ENCODE measurements around the gene ZNF43.

ZNF43 gene

DNA sequence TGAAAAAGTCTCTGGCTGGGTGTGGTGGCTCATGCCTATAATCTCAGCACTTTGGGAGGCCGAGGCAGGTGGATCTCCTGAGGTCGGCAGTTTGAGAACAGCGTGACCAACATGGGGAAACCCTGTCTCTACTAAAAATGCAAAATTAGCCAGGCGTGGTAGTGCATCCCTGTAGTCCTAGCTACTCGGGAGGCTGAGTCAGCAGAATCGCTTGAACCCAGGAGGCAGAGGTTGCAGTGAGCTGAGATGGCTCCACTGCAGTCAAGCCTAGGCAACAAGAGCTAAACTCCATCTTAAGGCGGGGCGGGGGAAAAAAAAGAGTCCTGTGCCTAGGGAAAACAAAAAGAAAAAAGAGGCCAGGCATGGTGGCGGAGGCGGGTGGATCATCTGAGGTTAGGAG lies 2.2 kb downstream of the ZNF43 start:
- TF ChIP-seq GATA3 (IDR thresholded peaks at IDR 0.05; ENCODE audit: low read depth, low read length) (no peak), GATA2 (IDR thresholded peaks at IDR 0.05; ENCODE audit: low read depth, low read length) (no peak)

DNA sequence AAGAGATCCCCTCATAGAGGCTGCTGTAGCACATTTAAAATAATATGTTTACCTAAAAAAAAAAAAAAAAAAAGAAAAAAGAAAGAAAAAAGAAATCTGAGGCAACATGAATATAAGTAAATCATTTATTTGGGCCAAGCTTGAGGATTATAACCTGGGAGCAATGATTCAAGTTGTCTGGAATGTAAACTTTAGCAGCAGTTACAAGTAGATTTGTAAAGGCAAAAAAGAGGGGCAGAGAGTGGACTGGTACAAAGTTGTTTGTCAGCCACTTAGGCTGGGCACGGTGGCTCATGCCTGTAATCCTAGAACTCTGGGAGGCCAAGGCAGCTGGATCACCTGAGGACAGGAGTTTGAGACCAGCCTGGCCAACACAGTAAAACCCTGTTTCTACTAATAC lies 11.3 kb downstream of the ZNF43 start:
- TF ChIP-seq GATA2 (IDR thresholded peaks at IDR 0.05; ENCODE audit: low read depth, low read length): no peak
- no peak for TF ChIP-seq GATA3 (IDR thresholded peaks at IDR 0.05; ENCODE audit: low read depth, low read length)

DNA sequence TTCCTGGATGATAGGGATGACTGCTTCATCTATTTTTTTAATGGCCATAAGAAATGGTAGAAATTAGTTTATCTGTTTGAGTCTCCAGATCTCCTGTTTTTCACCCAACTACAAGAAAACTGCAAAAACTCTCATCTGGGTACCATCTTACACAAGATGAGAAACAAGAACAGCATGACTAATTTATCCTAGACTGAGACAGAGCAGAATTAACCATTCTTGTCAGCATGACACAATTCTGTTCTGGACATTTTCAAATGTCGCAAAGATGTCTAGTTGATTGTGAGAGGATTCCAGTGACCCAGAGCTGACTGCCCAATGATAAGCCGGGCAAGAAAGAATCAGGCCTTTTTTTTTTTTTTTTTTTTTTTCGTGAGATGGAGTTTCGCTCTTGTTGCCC lies 12.8 kb downstream of the ZNF43 start:
- no peak for TF ChIP-seq GATA2 (IDR thresholded peaks at IDR 0.05; ENCODE audit: low read depth, low read length)
- TF ChIP-seq GATA3 (IDR thresholded peaks at IDR 0.05; ENCODE audit: low read depth, low read length): no peak

DNA sequence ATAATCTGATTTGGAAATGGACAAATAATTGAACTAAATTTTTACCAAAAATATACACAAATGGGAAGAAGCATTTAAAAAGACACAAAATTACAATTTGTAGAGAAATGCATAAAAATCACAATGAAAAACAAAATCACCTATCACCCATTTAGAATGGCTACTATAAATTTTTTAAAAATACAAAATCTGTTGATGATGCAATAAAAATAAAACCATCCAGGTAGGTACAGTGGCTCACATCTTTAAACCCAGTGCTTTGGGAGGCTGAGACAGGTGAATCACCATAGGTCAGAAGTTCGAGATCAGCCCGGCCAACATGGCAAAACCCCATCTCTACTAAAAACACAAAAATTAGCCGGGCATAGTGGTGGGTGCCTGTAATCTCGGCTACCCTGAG lies 23.5 kb downstream of the ZNF43 start:
- TF ChIP-seq GATA3 (IDR thresholded peaks at IDR 0.05; ENCODE audit: low read depth, low read length): no peak
- no peak for TF ChIP-seq GATA2 (IDR thresholded peaks at IDR 0.05; ENCODE audit: low read depth, low read length)

DNA sequence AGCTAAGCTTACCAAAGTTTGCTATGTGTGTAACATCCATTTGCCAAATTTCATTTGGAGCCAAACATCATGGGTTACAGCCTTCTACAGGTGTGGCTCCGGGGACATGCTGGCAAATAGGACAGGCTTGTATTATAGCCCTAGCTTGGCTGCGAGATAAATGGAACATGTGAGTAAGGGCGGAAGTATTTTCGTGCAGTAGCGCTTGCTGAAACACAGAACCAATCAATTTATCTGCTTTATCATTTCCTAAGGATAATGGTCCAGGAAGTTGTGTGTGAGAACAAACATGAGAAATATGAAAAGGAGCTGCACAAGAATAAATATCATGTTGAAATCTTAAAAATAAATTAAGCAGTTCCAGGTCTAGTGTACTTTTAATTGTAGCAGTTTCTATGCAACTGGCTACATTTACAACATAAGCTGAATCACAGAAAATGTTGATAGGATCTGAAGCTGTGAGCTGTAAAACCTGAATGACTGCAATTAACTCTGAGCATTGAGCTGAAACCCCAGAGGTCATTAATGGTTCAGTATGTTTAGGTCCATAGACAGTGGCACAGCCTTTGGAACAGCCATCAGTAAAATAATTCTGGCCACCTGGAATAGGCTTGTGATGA lies 46.4 kb downstream of the ZNF43 start:
- TF ChIP-seq GATA2 (IDR thresholded peaks at IDR 0.05; ENCODE audit: low read depth, low read length) (no peak), GATA3 (IDR thresholded peaks at IDR 0.05; ENCODE audit: low read depth, low read length) (no peak)

DNA sequence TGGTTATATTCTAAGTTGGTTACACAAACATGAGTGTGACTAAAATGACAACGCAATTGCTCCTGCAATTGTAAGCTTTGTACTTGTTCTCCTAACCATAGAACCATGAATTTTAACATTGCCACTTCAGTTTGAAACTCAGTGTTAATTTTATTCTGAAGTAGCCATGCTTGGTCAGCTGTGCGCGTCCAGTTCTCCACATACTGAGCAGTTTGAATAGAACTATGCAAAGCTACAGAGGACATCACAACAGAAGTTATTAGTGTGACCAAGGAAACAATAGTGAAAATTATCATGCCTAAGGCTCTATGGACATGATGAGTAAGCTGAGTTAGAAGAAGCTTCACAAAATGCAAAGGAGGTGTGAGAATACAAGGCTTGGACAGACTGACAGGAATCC lies 49.0 kb downstream of the ZNF43 start:
- no peak for TF ChIP-seq GATA2 (IDR thresholded peaks at IDR 0.05; ENCODE audit: low read depth, low read length)
- TF ChIP-seq GATA3 (IDR thresholded peaks at IDR 0.05; ENCODE audit: low read depth, low read length): no peak

DNA sequence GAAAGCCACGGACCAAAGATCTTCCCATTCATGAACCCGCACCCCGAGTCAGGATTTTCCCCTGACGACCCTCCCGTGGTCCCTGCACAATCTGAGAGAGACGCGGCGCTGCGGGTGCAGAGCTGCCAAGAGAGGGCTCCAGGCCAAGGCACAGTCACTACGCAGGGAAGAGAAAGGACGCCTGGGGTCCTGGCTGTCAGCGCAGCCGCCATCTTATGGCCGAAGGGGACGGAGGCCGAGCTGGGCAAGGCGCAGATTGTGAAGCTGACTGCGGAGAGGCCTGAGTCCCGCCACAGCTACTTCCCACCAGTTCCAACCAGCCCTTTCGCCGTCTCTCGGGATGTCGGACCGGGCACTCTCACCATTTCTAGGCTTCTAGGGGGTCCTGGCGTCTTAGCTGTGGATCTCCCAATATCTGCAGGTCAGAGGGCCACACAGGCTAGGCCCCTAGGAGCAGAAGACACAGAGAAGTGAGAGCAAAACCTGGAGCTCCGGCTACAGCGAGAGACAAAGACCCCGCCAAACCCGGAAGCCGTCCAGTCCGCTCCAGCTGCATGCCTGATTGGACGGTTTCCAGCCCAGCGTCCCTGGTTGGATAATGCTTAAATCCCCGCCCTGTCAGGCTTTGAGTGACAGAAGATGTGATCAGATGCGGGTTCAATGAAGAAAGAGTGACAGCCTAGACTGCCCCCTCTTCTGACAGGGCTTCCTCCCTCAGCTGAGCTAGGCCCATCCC lies 68.7 kb downstream of the ZNF43 start, which contains the start of gene ZNF100:
ZNF100 (minus strand) TSS at position 515 of the 736 bp plus-strand sequence; CDS start at position 365, 150 bp downstream.
- TF ChIP-seq GATA2 (IDR thresholded peaks at IDR 0.05; ENCODE audit: low read depth, low read length): peak; percentile 50
- no peak for TF ChIP-seq GATA3 (IDR thresholded peaks at IDR 0.05; ENCODE audit: low read depth, low read length)

DNA sequence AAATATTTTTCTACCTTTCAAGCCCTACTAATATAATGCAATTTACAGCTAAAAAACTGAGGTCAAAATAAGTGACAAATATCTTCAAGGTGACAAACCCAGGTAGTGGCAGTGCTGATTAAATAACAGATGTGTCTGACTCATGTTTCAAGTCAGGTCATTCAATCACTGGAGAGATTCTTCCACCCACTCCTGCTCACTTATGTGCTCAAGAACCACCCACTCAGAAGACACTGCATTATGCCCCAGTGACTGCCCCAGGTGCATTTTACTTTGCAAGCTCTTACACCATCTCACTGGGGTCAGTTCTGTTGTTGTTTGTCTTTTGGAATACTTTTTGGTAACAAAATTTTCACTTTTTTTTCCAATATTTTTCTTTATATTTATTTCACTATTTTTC lies 70.8 kb downstream of the ZNF43 start:
- TF ChIP-seq GATA2 (IDR thresholded peaks at IDR 0.05; ENCODE audit: low read depth, low read length): no peak
- TF ChIP-seq GATA3 (IDR thresholded peaks at IDR 0.05; ENCODE audit: low read depth, low read length): no peak

DNA sequence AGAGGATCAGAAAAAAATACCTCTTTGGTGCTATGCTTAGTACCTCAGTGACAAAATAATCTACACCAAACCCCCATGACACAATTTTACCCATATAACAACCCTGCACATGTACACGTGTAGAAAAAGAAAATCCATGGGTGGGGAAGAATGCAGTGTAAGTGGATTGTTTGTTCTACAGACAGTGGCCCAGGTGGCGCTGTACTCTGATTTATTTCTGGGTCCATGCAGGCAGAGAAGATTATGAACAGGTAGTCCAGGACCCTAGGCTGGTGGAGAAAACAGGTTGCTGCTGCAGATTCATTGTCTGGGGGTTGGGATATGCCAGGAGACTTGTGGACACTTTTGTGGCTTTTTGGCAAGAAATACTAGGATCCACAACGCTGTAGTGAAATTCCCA lies 77.7 kb downstream of the ZNF43 start:
- TF ChIP-seq GATA3 (IDR thresholded peaks at IDR 0.05; ENCODE audit: low read depth, low read length): no peak
- no peak for TF ChIP-seq GATA2 (IDR thresholded peaks at IDR 0.05; ENCODE audit: low read depth, low read length)

All from SH-SY5Y (cell line).